Activated effector memory CD4-positive, alpha-beta T cell treated with anti-CD3 and anti-CD28 coated beads, Interleukin-2, amount 50 U/mL, for 16 hours (primary cell): ENCODE results near the gene KCNQ2.
"Not testable (repeated sequence)": the region's sequence is repeated elsewhere in the genome, so short reads cannot be mapped to it uniquely, and the experiment has no call there.

Experiments used
- DNase-seq: peaks from one replicate; pipeline ENCODE4 v3.0.0-alpha.2; 2020

KCNQ2 gene

DNA sequence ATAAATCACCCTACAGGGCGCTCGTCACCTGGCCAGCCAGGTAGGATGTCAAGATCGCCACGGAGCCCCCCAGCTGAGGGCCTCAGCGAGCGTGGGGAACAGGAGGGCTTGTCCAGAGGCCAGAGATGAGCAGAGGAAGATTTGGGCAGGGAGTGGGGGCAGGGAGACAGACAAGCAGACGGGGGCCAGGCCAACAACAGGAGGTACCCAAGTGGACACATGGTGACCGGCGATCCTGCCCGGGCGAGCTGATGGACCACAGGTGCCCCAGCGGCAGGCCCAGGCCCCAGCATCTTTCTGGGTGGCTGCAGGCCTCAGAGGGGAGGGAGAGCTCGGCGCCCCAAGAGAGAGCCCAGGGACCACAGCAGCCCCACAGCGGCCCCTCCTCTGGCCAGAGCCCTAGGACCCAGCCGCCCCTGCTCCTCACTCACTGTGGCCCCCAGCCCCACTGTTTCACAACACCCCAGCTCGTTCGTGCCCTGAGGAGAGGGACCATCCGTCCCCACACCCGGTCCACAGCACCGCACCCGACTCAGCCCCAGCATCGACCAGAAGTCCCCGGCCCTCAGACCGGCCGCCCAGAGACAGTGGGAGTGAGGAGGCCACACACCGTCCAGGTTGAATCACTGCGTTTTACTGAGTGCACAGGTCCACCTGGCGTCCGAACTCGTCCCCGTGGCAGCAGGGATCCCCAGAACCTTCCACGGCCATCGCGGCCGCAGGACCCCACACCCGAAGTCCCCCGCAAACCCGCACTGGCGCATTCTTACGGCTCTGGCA, 72.7 kb downstream of the KCNQ2 start:
- no peak for DNase-seq

DNA sequence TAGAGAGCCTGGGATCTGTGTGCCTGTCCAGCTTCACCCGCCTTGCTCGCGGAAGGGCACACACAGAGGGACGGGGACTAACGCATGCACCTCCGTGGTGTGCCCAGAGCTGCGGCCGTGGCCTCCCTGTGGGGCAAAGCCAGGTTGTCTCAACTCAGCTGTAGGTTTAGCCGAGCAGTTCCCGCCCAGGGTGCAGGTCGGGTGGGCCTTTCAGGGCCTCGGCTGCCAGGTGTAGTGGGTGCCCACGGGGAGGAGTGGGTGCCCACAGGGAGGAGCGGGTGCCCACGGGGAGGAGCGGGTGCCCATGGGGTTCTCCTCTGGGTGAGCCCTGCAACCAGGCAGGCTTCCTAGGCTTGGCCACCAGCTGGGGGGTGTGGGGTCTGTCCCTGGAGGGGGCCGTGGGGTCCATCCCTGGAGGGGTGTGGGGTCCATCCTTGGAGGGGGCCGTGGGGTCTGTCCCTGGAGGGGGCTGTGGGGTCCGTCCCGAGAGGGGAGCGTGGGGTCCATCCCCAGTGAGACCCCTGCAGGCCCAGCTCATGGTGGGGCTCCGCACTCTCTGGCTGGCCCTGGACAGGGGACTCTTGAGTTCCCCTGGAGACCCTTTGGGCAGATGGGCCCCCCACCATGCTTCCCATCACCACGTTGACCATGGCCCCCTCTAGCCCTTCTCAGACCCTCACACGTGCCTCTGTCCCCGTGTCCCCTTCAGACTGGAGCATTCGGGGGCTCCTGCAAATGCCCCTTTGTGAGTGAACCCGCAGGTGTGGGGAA, 73.5 kb downstream of the KCNQ2 start:
- no peak for DNase-seq

DNA sequence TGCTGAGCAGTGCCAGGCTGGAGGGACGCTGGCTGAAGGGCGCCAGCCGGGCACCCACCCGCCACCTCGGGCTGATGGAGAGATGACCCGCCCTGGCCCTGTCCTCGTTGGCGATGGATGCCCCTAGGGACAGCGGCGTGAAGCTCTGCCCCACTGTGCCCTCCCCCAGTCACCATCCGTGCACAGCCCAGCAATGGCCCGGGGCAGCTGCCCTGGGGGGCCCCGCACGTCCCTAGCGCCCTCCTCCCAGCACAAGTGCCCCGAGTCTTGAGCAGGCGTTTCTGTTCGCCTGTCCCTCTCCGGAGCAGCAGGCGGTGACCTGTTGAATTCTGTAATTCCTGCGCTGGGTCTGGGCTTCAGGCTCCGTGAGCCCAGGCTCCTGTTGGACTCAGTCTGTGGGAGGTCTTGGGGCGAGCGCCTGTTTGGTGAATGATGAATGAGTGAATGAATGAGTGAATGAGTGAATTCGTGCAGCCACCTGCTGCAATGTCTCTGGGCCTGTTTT, 74.5 kb downstream of the KCNQ2 start:
- DNase-seq = no peak

DNA sequence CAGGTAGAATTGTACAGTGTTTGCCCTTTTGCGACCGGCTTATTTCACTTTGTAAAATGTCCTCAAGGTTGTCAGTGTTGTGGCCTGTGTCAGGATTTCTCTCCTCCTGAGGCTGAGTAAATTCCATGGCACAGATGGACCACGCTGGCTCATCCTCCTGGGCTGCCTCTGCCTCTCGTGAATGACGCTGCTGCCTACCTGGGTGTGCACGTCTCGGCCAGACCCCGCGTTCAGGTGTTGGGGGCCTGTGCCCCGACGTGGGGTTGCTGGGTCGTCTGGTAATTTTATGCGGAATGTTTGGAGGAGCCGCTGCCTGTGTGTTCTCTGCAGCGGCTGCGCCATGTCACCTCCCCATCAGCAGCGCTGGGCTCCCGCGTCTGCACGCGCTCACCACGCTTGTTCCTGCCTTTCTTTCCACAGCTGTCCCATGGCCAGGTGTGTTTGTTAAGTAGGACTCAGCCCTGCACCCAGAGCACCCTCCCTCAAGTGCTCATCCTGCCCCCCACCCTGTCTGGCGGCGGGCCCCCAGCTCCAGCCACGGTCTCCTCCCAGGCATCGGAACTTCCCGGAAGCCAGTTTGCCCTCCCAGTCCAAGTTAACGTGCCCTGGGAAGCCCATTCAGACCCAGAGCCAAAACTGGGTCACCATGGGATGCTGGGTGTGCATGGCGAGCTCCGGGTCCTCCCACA, 75.2 kb downstream of the KCNQ2 start:
- DNase-seq = no peak

DNA sequence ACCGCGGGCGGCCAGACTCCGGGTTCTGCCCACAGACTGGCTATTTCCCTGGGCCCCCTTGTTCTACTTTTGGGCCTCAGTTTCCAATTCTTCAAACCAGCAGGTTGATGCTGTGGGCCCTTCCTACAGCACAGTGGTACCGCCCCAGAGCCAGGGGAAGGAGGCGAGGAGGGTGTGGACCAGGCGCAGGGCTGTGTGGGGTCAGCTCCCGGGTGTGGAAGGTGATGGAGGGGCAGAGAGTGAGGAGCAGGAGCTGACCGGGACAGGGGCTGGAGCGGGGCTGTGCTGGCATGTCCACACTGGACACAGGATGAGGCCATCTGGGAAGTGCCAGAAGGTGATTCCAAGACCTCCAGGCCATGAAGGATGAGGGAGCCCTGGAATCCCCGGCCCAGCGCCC, 76.2 kb downstream of the KCNQ2 start:
- DNase-seq = no peak

DNA sequence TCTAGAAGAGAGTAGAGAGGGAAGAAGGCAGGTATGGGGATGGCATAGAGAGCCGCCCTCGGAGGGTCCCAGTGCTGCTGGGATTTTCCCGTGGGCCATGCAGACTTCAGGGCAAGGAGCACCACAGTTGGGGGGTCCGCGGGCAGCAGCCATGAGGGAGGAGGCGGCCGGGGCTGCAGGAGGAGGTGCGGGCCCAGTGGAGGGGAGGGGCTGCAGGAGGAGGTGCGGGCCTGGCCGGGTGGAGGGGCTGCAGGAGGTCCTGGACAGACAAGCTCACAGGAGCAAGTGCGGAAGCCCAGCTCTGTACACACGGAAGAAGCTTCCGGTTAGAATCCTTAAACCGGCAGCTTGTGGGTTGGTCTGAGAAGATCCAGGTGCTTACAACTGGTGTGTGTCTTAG, 76.7 kb downstream of the KCNQ2 start:
- no peak for DNase-seq

DNA sequence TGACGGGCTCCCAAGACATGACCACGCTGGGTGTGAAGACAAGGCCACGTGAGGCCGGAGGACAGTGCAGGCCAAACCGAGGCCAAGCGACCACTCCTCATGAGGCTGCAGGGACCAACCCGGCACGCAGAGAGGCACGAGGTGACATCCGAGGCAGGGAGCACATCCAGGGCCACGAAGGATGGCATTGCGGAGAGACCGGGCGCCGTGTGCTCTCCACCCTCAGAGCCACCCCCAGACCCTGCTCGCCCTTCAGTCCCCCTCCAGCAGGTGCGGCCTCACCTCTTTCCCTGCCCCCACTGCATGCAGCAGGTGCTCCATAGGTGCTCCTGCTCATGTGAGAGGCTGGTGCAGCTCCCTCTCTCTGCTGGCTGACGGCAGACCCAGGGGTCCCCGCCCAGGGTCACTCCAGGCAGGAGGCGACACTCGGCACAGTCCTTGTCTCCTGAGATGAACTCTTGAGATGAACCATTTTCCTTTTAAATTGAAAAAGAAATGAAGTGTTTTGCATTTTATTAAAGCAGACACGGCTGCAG, 77.5 kb downstream of the KCNQ2 start:
- DNase-seq = no peak

DNA sequence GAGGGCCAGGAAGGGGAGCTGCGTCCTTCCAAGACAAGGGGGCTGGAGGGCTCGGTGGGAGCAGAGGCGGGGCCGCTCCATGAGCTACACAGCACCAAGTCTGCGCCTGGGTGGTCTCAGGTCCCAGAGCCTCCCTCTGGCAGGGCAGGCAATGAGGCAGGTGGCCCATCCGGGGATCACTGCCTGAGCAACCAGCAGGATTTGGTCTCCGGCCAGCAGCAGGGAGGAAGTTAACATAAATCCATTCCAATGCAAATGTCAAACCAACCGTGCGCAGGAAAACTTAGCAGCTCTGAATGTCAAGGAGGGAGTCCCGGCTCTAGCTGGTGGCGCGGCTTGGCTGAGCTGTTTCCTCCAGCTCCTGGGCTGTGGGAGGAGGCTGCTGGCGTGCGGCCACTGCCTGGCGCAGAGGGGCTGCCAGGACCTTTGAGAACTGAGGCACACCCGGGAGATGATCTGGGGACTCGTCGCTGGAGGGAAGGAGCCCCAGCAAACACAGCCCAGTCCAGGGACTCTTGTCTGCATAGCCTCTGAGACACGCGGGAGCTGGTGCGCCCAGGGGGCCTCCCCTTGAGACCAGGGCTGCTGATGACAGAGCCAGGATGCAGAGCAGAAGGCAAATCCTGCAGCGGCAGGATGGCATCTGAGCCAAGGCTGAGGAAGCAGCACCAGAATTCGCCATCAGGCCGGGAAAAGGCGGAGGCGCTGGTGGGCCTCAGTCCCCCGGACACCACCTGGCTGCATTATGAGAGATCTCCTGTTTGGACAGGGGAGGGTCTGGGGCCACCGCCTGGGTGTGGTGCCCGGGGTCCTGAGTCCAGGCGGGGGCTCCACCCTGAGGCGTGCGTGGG, 78.2 kb downstream of the KCNQ2 start:
- no peak for DNase-seq

DNA sequence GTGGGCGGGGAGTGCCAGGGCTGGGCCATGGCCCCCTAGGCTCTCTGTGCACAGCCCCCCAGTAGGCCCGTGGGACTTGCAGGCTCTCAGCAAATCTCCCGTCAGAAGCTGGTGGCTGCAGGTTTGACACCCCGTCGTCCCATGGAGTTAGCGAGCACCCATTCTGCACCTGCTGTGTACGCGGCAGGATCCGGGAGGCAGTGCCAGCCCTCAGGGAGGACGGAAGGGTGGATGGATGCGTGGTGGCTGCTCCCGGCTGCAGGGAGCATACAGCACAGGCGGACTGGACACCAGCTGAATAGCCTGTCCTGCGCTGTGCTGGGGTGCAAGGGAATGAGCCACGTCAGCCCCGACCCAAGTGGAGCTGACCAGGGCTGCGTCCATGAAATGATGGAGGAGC, 78.9 kb downstream of the KCNQ2 start:
- DNase-seq = no peak

DNA sequence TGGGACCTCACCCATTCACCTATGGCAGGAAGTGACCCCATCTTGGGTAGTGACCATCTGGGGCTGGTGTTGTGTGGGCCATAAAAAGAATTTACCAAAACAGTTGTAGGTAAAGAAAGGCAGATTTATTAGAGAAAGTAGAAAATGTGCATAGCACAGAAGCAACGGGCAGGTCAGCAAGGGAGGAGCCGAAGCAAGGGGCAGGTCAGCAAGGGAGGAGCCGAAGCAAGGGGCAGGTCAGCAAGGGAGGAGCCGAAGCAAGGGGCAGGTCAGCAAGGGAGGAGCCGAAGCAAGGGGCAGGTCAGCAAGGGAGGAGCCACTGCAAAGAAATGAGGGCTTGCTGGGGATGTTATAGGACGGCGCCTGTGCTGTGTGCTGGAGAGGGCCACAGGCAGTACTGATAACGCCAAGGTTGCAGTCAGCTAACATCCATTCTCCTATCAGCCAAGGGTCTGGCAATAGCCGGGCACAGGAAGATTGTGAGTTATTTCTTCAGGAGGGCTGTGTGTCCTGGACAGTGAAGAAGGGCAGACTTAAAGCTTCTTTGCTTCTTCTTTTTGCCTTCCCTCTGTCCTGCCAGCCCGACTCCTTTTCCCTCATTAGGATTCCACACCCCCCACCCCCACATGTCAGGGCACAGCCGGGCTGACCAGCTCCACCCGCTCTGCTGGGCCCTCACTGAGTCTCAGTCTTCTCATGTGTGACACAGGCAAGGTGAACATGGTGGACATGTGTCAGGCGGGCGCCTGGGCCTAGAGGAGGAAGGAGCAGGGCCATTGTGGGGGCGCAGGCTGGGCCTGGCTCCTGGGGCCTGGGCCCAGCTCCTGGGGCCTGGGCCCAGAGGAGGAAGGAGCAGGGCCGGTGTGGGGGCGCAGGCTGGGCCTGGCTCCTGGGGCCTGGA, 79.7 kb downstream of the KCNQ2 start:
- DNase-seq = no peak

DNA sequence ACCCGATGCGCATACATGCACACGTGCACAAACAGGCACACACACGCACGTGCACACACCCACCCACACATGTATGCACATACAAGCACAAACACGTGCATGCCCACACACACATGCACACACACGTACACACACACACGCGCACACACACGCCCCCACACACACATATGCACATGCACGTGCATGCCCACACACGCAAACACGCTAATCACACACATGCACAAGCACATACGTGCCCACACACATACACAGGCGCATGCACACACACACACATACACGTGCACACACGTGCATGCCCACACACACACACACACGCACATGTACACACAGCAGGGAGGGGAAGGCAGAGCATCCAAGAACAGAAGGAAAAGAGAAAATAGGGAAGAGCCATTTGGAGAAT, 84.5 kb downstream of the KCNQ2 start:
- DNase-seq = no peak

DNA sequence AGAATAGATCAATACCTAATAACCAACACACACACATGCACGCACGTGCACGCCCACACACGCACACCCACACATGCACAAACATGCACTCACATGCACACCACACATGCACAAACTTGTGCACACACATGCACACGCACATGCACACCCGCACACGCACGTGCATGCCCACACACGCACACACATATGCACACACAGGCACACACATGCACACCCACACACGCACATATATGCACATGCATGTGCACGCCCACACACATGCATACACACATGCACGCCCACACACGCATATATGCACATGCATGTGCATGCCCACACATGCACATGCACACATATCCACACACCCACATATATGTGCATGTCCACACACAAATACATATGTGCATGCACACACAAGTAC, 85.1 kb downstream of the KCNQ2 start:
- no peak for DNase-seq

DNA sequence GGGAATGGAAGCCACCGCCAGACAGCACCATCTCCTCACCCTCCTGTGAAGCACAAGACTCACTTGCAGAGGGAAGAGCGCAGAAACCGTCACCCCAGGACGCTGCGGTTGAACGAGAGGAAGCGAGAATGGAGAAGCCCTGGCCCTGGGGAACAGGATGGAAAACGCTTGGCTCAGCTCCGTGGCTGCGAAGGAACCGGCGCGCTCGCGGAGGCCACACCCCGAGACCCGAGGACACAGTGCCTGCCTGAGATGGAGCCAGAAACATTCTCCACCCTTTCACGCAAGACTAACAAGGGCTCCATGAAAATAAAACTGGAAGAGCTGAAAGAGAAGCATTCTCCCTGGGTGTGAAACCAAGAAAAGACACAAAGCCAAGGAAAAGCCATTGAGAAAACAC, 86.0 kb downstream of the KCNQ2 start:
- no peak for DNase-seq

DNA sequence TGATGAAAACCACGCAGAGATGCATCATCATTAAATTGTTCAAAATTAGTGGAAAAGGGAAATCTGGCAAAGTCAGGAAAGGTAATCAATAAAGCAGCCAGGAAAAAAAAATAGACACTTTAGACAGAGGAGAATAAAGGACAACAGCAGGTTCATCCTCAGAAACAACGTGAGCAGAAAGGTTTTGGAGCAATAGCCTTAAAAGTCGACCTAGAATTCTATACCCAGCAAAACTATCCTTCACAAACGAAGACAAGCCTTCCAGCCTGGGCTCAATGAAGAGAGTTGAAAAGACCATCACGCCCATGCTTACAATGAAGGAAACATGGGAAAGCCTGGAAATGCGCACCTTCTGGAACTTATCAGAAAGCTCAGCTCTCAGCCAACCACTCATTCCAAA, 86.6 kb downstream of the KCNQ2 start:
- DNase-seq = no peak

DNA sequence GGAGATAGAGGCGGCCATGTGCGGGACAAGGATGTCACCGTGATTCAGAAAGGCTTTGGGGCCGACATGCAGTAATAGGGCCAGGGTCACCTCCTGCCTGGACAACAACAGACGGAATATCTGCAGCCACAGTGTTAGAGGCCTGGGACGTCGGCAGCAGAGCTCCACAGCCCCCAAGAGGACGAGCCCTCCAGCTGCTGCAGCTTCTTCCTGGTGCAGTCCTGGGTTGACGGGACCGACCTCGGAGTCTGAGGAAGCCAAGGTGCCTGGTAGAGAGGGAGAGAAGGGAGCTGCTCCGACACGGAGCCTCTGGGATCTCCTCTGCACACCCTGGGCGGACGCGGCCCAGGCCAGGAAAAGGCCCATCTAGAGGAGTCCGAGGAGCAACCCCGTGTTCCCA, 88.1 kb downstream of the KCNQ2 start:
- no peak for DNase-seq

DNA sequence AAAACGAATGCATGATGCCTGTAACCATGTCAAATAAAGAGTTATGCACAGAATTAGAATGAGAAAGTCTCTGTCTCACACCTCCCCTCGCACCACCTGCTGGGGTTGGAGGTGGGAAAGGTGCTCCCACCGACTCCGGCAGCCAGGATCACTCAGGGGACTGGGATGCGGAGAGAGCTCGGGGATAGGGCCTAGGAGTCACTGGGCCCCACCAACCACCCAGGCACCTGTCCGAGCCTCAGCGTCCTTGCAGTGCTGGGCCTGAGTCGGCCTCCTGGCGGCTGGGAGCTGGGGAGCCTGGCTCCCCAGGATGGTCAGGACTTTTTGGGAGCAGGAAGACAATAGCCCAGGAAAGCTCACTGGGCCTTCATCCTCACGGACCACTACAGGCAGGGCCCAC, 88.9 kb downstream of the KCNQ2 start:
- no peak for DNase-seq

DNA sequence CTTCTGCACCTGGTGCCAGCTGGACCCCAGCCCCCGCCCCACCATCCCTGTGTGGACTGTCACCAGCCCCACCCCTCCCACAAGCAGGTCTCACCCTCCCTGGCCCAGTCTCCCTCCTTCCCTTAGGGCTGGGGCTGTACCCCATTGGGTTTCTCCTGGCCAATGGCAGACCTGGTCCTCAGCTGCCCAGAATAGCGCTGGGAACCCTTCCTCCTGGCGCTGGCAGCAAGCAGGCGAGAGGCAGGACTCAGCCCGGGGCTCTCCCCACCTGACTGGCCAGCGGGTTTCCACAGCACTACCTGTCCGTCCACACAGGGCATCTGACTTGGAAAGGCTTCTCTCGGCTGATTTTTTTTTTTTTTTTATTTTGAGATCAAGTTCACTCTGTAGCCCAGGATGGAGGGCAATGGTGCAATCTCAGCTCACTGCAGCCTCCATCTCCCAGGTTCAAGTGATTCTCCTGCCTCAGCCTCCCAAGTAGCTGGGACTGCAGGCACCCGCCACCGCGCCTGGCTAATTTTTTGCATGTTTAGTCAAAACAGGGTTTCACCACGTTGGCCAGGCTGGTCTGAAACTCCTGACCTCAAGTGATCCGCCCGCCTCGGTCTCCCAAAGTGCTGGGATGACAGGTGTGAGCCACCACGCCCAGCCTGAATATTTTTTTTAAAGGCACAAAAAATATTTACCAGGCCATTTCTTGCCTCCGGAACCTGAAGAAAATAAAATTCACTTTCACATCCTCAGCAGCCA, 89.7 kb downstream of the KCNQ2 start:
- DNase-seq = no peak

DNA sequence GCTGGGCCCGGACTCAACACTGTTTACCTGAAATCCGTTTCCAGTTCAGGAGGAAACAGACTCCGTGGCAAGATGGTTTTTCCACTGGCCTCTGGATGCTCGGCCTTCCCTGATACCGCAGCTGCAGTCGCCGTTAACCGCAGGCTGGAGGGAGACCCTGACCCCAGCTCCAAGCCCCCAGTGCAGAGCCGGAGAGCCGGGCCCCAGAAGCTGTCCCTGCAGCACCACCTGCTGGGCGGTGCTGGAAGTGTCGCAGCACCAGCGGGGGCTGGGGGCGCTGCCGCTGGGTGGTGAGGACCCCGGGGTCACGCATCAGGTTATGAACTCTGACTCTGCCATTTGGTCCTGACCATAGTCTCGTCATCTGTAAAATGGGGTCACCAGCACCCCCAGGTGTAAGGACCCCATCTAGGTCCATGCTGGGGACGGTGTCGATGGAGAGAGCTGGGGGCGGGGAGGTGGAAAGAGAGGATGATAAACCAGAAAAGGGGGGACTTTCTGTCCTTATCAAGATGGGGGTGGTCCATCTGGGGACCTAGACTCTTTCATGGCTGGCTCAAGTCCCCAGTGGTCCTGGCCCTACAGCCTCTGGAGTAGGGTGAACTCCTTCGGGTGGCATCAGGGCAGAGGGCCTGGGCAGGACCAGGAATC, 90.5 kb downstream of the KCNQ2 start:
- DNase-seq = peak; percentile 74

DNA sequence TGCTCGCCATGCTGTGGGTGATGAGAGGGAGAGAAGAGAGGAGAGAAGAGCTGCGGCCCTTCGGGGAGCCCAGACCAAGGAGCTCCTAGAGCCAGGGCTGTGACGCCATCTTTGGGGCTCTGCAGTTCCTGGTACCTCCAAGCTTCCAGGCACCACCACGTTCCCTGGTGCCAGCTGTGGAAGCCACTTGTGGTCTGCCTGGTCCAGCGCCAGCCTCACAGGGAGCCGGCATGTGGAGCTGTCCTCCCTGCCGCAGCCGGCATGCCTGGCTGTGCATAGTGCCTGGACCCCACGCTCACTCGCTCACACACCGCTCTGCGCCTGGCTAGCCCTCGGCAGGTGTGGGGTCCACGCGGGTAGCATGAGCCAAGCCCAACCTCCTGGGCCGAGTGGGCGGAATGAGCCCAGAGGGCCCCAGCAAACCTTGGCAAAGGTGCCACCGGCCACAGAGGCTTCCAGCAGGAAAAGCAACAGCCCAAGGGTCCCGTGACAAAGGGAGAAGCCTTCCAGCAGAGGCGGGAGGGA, 92.0 kb downstream of the KCNQ2 start:
- DNase-seq = no peak

DNA sequence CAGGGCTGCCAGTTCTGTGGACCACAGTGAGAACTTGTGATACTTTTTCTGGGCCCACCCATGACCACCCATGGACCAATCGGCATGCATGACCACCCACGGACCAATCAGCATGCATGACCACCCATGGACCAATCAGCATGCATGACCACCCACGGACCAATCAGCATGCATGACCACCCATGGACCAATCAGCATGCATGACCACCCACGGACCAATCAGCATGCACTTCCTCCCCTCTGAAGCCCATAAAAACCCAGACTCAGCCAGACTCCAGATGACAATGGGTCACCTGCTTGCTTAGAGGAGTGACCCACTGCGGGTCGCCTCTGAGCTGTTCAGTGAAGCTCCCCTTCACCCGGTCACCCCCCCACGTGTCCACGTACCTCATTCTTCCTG, 92.6 kb downstream of the KCNQ2 start:
- DNase-seq = not testable (repeated sequence)
